GM21576 (cell line): ENCODE data around the gene GOLGA6C.
"Not testable (repeated sequence)": the region's sequence is repeated elsewhere in the genome, so short reads cannot be mapped to it uniquely, and the experiment has no call there.

ENCODE experiments used
- ATAC-seq: cut with Tn5 transposase; IDR thresholded peaks from one replicate; pipeline ENCODE4 v1.9.1; 2021; ENCODE audit warnings: mild to moderate bottlenecking, moderate library complexity; ENCODE audit not compliant: unreplicated experiment

Gene GOLGA6C

GRCh38 chr15:75258034-75258433 is at the start of gene GOLGA6C:
GOLGA6C (plus strand) TSS chr15:75258334; CDS start chr15:75258599, 265 bp downstream.
- ATAC-seq: not testable (repeated sequence)

GRCh38 chr15:75208501-75209288 is 49.4 kb upstream of the GOLGA6C start:
- no peak for ATAC-seq

DNA sequence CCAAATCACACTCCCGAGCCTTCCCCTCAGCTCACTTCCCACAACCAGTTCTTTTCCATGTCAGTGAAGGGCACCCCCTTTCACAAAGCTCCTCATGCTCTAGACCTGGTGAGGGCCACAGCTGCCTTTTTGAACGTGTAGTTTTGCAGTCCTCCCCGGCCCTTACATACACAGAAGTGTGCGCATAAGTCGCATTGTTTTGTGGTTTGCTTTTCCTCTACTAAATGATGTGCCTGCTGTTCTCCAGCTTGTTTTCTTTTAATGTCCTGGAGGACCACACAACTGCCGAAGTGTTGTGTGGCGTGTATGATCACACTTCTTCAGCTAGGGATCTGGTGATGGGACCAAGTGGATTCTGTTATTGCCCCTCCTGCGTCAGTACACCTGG is 48.9 kb upstream of the GOLGA6C start:
- ATAC-seq: no peak

DNA sequence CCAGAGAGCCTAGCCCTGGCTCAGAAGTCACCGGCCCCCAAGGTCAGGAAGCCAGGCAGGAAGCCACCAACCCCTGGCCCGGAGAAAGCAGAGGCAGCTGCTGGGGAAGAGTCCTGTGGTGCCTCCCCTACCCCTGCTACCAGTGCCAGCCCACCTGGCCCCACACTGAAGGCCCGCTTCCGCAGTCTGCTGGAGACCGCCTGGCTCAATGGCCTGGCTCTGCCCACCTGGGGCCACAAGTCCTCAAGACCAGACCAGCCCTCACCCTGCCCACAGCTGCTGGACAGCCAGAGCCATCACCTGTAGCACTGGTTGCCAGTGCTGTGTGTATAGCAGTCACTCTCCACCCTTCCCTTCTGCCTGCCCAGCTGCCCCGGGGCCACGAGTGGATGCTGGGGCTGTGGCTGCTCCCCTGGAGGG is 47.3 kb upstream of the GOLGA6C start:
- no peak for ATAC-seq

- ATAC-seq: no peak
These were observed 46.5 kb upstream of the GOLGA6C start for GRCh38 chr15:75211436-75212199.

GRCh38 chr15:75212200-75212858 is 45.8 kb upstream of the GOLGA6C start:
- ATAC-seq: no peak

- ATAC-seq: no peak
These were observed 44.8 kb upstream of the GOLGA6C start for GRCh38 chr15:75213212-75213767.

- ATAC-seq: no peak
These were observed 44.3 kb upstream of the GOLGA6C start for GRCh38 chr15:75213768-75214221.

DNA sequence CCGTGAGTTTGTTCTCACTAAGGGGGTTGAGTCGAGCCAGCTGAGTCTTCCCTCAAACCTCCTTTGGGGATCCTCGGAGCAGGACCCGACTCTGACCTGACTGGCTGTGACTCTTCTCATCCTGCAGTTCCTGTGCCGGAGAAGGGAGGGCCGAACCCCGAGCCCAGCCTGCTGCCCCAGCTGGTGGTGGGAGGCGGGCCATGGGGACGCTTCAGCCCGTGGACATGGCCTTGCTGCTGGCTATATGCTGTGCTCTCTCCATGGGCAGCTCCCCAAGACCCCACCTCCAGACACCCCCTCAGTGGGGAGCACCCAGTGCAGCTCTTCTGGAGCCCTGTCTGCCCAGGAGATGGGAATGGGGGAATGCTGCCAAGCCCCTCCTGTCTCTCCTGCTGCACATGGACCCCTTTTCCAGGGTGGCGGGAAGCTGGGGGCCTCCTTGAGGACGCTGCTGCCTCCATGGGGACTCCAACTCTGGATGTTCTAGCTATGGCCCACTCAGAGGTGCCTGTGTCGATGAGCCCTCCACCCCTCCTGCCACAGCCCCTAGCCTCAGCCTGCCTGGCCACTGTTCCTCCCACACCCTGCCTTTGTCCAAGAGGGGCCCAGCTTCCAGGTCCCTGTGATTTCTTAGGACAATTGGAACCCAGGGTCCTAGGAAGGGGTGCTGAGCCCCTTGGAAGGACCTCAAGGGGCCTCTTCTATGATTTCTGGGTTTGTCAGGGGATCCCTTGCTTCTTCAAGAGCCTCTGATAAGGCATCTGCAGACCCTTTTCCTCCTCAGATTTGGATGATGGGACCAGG is 43.6 kb upstream of the GOLGA6C start:
- no peak for ATAC-seq

GRCh38 chr15:75215107-75216004 is 42.8 kb upstream of the GOLGA6C start:
- ATAC-seq: no peak

DNA sequence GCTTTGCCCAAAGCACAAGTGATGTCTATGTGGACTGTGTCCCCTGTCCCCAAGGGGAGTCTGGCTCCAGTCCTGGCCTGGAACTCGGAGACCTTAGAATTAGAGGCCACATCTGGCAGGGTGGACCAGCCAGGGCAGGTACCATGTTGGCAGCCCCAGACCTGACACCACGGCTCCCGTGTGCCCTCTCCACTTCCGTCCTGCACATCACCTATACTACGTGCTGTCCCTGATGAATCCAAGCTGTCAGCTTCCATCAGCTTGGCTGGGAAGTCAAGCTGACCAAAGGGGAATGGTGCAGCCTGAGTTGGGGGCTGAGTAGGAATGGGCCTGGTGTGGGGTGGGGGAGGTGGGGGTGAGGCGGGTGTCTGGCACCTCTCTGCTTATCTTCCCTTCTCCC is 41.1 kb upstream of the GOLGA6C start:
- no peak for ATAC-seq

- not testable (repeated sequence) for ATAC-seq
These were observed 40.6 kb upstream of the GOLGA6C start for GRCh38 chr15:75217574-75217973.

- ATAC-seq: not testable (repeated sequence)
These were observed 38.6 kb upstream of the GOLGA6C start for GRCh38 chr15:75219507-75219929.

GRCh38 chr15:75223688-75224087 is 34.4 kb upstream of the GOLGA6C start:
- ATAC-seq: no peak

GRCh38 chr15:75224281-75224680 is 33.9 kb upstream of the GOLGA6C start:
- no peak for ATAC-seq

DNA sequence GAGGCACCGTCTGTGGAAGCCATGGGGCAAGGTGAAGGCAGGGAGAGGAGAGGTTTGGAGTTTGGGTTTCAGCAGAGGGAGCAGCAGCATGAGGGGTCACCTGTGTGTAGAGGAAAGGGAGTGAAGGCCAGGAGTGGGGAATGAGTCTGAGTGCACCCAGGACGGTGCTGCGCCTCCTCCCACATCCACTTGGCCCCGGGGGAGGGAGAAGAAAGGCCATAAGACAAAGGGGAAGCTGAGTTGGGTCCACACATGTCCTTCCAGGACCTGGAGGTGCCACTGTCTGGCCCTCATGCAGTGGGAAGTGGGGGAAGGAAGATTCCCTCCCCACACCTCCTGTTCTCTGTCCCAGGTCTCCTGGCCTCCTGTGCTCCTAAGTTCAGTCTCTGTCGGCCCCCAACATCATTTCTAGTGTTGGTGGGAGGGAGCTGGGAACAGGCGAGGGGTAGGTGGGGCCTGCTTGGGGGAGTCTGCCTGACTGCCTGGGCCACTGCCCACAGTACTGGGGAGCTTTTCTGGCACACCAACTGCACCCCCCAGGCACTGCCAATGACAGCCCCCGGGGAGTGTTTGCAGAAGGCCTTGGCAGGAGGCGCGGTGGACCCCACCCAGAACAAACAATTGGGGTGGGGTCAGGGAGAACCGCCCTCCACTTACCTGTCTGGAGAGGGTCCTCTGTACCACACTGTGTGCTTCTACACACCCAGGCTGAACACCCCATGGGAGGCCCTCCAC is 32.9 kb upstream of the GOLGA6C start:
- ATAC-seq: not testable (repeated sequence)

DNA sequence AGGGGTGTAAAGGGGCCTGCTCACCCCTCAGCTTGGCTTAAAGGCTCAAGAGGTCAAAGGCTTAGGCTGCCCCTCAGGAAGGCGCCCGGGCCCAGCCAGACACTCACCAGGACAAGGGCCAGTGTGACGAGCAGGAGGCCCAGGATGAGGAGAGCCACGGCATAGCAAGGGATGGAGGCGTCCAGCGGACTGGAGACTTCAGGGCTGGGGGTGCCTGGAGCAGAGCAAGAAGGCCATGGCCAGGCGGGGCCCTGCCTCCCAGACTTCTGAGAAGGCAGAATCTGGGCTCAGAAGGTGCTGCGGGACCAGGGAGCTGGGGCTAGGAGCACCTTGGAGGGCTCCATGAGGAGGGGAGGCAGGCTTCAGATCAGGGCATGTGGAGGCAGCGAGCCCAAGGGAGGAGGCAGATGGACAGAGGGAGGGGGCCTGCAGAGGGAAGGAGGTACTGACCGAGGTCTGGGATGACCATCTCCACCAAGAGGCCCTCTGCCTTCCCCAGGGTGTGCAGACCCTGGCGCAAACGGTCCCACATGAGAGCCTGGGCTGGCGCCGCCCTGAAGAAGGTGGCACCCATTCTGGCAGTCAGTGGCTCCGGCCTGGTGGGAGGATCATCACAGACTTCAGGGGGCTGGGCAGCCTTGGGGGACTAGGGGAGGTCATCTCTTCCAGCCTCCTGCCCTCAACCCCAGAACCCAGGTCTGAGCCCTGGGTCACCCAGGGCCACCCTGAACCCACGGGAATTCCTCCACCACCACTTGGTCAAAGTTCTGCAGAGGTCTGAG is 32.0 kb upstream of the GOLGA6C start:
- no peak for ATAC-seq

DNA sequence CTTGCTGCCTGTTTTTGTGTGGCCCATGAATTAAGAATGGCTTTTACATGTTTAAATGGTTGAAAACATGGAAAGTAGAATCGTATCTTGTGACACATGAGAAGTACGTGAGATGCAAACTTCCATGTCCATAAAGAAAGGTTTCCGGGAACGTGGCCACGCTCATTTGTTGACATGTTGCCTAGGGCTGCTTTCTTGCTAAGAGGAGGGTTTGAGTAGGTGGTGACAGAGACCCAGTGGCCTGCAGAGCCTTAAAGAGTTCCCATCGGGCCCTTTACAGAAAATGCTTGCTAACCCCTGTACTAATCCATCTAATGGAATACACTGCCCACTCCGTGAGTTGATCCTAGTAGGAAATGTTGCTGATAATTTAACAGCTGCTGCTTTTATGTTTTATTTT is 31.0 kb upstream of the GOLGA6C start:
- ATAC-seq: not testable (repeated sequence)
